PC-9 (cell line): Measurements from ENCODE around the gene C1orf35. TPM values are rescaled to one million over a fixed set of nuclear protein-coding genes. Genes with fewer than 3 reads are reported as not detected.

Experiments used
- BruUV-seq: library from RNA; stranded (reverse); fragments of 400-500 nt; replicated peaks from 2 replicates; lab custom pipeline; 2021; lab: Mats Ljungman, UMichigan
- CTCF ChIA-PET: fragments of 300-600 bp; sonication (Branson Sonifier 250); formaldehyde crosslinking; loops from one replicate; lab custom pipeline; 2022; ENCODE audit warnings: antibody characterized with exemption; lab: Charles Lee
- POLR2A ChIA-PET: fragments of 300-600 bp; sonication (Branson Sonifier 250); formaldehyde crosslinking; loops from one replicate; lab custom pipeline; 2022; ENCODE audit warnings: antibody characterized with exemption; ENCODE audit not compliant: unreplicated experiment; lab: Charles Lee
- DNase-seq, 2 experiments: peaks; one replicate each; pipeline versions ENCODE4 v3.0.0 to v3.0.0-alpha.2; 2015 to 2022; ENCODE audit warnings: mixed read lengths in 1 of 2
- H2AFZ ChIP-seq: fragments of 200-600 bp; sonication (generic); 2 replicates; pipeline ENCODE4 v1.8.1; 2017; ENCODE audit warnings: antibody characterized with exemption
- H3F3A ChIP-seq: fragments of 200-600 bp; sonication (generic); 2 replicates; pipeline ENCODE4 v1.8.1; 2017; ENCODE audit warnings: antibody characterized with exemption, mild to moderate bottlenecking, low read depth; ENCODE audit not compliant: insufficient read depth
- H3K27ac ChIP-seq: fragments of 200-600 bp; sonication (generic); 2 replicates; pipeline ENCODE4 v1.6.1; 2016; ENCODE audit warnings: mixed run types
- H3K27me3 ChIP-seq: fragments of 200-600 bp; sonication (generic); 2 replicates; pipeline ENCODE4 v1.6.1; 2016; ENCODE audit warnings: low read depth, mixed run types; ENCODE audit not compliant: insufficient read depth
- H3K36me3 ChIP-seq: fragments of 200-600 bp; sonication (generic); 2 replicates; pipeline ENCODE4 v1.6.1; 2016; ENCODE audit warnings: low read depth, mixed run types
- H3K4me1 ChIP-seq: fragments of 200-600 bp; sonication (generic); replicated peaks from 2 replicates; pipeline ENCODE4 v1.6.1; 2016; ENCODE audit warnings: mixed run types; ENCODE audit not compliant: insufficient read depth
- H3K4me2 ChIP-seq: fragments of 200-600 bp; sonication (generic); 2 replicates; pipeline ENCODE4 v1.6.1; 2017; ENCODE audit warnings: mixed run types
- H3K4me3 ChIP-seq: fragments of 200-600 bp; sonication (generic); 2 replicates; pipeline ENCODE4 v1.6.1; 2016; ENCODE audit warnings: mixed run types
- H3K79me2 ChIP-seq: fragments of 200-600 bp; sonication (generic); 2 replicates; pipeline ENCODE4 v1.6.1; 2017; ENCODE audit warnings: low read depth, mixed run types
- H3K9me2 ChIP-seq: fragments of 200-600 bp; sonication (generic); 2 replicates; pipeline ENCODE4 v1.8.1; 2017; ENCODE audit warnings: mild to moderate bottlenecking; ENCODE audit not compliant: insufficient read depth
- H3K9me3 ChIP-seq: fragments of 200-600 bp; sonication (generic); 2 replicates; pipeline ENCODE4 v1.8.1; 2016; ENCODE audit warnings: low read depth; ENCODE audit not compliant: insufficient read depth
- H4K20me1 ChIP-seq: fragments of 200-600 bp; sonication (generic); 2 replicates; pipeline ENCODE4 v1.8.1; 2017; ENCODE audit not compliant: insufficient read depth
- EZH2 ChIP-seq: fragments of 200-600 bp; sonication (generic); IDR thresholded peaks from 2 replicates; pipeline ENCODE4 v1.8.0; 2017; ENCODE audit warnings: antibody characterized with exemption, low read depth
- intact Hi-C: fragments of 100-400 bp; cut with micrococcal nuclease; formaldehyde crosslinking; loops from one replicate; pipeline ENCODE4 v1.10.0; 2022; ENCODE audit not compliant: unreplicated experiment
- total RNA-seq: library from RNA; stranded (reverse); gene quantifications from 2 replicates; pipeline ENCODE4 v1.2.3, GENCODE V29; 2021
- TF ChIP-seq, protein P1 (sequence below): fragments of 200-600 bp; sonication (generic); conservative IDR thresholded peaks from 2 replicates; pipeline ENCODE4 v1.6.1; 2017; ENCODE audit warnings: mixed run types, antibody characterized with exemption, mild to moderate bottlenecking, moderate library complexity

Gene C1orf35
- total RNA-seq, 1 experiment from 2014 or later, result 26.4 TPM

DNA sequence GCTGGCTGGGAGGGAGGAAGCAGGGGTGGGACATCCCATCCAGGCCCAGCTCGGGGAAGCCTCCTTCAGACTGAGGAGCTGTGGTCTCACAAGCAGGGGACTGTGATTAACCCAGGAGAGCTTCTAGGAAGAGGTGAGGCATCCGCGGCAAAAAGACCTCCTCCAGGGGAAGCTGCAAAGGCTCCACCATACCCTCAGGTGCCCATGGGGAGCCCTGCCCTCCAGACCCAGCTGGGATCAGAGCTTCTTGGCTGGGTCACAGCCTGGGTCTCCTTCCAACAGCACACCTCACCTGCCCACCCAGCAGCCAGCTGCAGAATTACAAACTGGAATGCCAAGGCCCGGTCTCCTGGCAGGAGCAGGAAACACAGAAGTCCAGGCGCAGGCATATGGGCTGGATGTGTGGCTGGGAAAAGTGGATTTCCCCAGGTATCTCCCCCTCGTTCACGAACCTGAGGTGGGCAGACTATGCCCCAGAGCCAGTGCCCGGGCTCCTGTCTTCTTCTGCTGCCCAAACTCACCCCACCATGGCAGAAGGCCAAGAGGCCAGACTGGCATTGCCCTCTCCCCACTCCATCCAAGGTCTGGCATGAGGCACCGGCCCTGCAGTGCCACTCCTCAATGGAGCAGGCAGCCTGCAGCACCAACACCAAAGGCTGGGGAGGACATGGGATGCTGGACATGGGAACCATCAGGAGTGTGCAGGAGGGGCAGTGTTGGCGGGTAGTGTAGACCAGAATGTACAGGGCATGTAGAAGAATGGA, 36.1 kb downstream of the C1orf35 start:
- no TSS peak for BruUV-seq
- TF ChIP-seq, protein P1, sequence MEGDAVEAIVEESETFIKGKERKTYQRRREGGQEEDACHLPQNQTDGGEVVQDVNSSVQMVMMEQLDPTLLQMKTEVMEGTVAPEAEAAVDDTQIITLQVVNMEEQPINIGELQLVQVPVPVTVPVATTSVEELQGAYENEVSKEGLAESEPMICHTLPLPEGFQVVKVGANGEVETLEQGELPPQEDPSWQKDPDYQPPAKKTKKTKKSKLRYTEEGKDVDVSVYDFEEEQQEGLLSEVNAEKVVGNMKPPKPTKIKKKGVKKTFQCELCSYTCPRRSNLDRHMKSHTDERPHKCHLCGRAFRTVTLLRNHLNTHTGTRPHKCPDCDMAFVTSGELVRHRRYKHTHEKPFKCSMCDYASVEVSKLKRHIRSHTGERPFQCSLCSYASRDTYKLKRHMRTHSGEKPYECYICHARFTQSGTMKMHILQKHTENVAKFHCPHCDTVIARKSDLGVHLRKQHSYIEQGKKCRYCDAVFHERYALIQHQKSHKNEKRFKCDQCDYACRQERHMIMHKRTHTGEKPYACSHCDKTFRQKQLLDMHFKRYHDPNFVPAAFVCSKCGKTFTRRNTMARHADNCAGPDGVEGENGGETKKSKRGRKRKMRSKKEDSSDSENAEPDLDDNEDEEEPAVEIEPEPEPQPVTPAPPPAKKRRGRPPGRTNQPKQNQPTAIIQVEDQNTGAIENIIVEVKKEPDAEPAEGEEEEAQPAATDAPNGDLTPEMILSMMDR, result no peak
- no peak for TF ChIP-seq EZH2

DNA sequence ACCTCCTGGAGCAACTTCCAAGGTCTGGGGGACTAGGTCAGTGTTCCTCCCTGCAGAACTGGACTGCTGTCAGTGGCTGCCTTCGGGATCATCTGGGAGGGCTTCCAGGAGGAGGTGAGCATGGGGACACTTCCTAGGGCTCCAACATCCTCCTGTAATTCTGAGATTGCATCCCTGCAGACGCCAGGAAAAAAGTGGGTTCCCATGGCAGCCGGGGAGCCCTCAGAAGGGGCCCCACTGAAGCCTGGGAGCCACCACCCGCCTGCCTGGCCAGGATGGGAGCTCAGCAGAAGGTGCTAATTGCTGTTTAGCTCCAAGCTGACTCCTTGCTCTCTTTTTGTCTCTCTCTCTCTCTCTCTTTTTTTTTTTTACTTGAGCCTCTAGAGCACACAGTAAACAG, 36.7 kb downstream of the C1orf35 start:
- Histone ChIP-seq H4K20me1 (no peaks in the 10 kb centered on the region), H3K27ac (no peak overlapping the region), H3K27me3 (peaks cover 10% of the 10 kb centered on the region; the same call in 1 of the 2 replicates), H3K79me2 (no peaks in the 10 kb centered on the region), H3K4me2 (no peak overlapping the region), H3K4me1 (no peaks in the 10 kb centered on the region; the same call in 1 of the 2 replicates), H3K9me3 (no peaks in the 10 kb centered on the region), H3F3A (no peaks in the 10 kb centered on the region), H3K36me3 (no peaks in the 10 kb centered on the region), H2AFZ (no peak overlapping the region), H3K4me3 (no peak overlapping the region), H3K9me2 (no peaks in the 10 kb centered on the region)
- ChIA-PET CTCF (interaction anchor here (1.3 kb wide), 1 partner anchor 62 kb away, joined by 3 read pairs; no protein-coding TSS in a partner anchor), POLR2A (interaction anchor here (0.6 kb wide), 2 partner anchors 98 to 118 kb away, joined by 9 to 12 read pairs; no protein-coding TSS in a partner anchor)
- intact Hi-C loops, result no loop called here
- no TSS peak for BruUV-seq
- no peak for DNase-seq
- no peak for TF ChIP-seq EZH2
- TF ChIP-seq, protein P1, result no peak

More for the DNA sequence above, 36.1 kb downstream of the C1orf35 start:
- H3K9me3 ChIP-seq, result no peaks in the 10 kb centered on the region
- H3K27me3 ChIP-seq, result peaks cover 10% of the 10 kb centered on the region; the same call in 1 of the 2 replicates
- ChIA-PET CTCF (interaction anchor here (1.3 kb wide), 1 partner anchor 63 kb away, joined by 3 read pairs; no protein-coding TSS in a partner anchor), POLR2A (no interaction called here)
- H3K36me3 ChIP-seq, result no peaks in the 10 kb centered on the region
- no peak overlapping the region for H3K4me2 ChIP-seq
- H3F3A ChIP-seq, result no peaks in the 10 kb centered on the region
- H3K4me3 ChIP-seq, result no peak overlapping the region
- H2AFZ ChIP-seq, result no peak overlapping the region
- H4K20me1 ChIP-seq, result no peaks in the 10 kb centered on the region
- no peaks in the 10 kb centered on the region for H3K4me1 ChIP-seq
- intact Hi-C loops, result no loop called here
- H3K79me2 ChIP-seq, result no peaks in the 10 kb centered on the region
- H3K9me2 ChIP-seq, result no peaks in the 10 kb centered on the region
- DNase-seq, result no peak
- H3K27ac ChIP-seq, result no peak overlapping the region

DNA sequence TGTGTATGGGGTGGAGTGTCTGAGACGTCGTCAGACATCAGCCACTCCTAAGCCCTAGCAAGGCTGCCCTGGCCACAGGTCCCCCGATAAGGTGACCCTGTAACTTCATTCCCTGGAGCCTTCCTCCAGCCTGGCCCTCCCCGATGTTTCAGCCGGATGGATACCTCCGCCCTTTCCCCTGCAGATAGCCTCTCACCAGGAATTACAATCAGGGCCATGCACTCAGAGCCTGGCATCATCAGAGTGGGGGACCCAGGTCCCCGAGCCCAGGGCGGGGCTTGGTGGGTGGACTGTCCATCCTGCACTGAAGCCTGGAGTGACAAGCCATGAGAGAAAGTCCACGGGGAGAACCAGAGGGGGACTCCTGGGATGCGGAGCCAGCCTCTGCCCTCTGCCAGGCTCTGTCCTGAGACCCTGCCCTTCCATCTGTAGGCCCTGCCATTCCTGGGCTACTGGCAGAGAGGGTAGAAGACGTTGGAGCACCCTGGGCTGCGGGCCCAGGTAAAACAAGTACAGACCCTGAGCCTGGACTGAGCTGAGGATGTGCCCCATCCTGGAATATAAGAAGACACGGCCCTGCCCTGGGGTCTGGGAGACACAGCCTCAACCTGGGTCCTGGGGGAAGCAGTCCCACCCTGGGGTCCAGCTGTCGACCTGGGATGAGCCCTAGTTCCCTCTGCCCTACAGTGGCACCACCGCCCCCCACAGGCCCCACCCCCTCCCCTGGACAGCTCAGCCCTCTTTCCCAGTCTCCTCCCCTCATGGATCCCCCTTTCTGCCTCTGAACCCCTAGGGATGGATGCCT, 37.4 kb downstream of the C1orf35 start:
- intact Hi-C loops, result no loop called here
- H3K27ac ChIP-seq, result no peak overlapping the region
- TF ChIP-seq, protein P1, result no peak
- no peak for TF ChIP-seq EZH2
- H3K27me3 ChIP-seq, result peaks cover 10% of the 10 kb centered on the region; the same call in 1 of the 2 replicates
- no peaks in the 10 kb centered on the region; the same call in 1 of the 2 replicates for H3K4me1 ChIP-seq
- no peaks in the 10 kb centered on the region for H3K9me2 ChIP-seq
- no peaks in the 10 kb centered on the region for H3K36me3 ChIP-seq
- no peak overlapping the region for H3K4me2 ChIP-seq
- no peaks in the 10 kb centered on the region for H3K9me3 ChIP-seq
- POLR2A ChIA-PET, result interaction anchor here (0.6 kb wide), 2 partner anchors 99 to 117 kb away, joined by 9 to 12 read pairs; no protein-coding TSS in a partner anchor
- no peaks in the 10 kb centered on the region for H3F3A ChIP-seq
- DNase-seq, result no peak
- no peaks in the 10 kb centered on the region for H3K79me2 ChIP-seq
- H2AFZ ChIP-seq, result no peak overlapping the region
- H3K4me3 ChIP-seq, result no peak overlapping the region
- no peaks in the 10 kb centered on the region for H4K20me1 ChIP-seq
- no TSS peak for BruUV-seq
- CTCF ChIA-PET, result interaction anchor here (1.3 kb wide), 1 partner anchor 62 kb away, joined by 3 read pairs; no protein-coding TSS in a partner anchor
